PFSK-1 (cell line): ENCODE data around the gene MSRB1.

ENCODE experiments used
- FOXP2 ChIP-seq: optimal IDR thresholded peaks from 2 replicates; pipeline ENCODE3; 2011; ENCODE audit warnings: borderline replicate concordance, control low read depth, inconsistent platforms; ENCODE audit not compliant: insufficient read depth; ENCODE audit errors: extremely low read length, extremely low read depth
- POLR2AphosphoS5 ChIP-seq: IDR thresholded peaks from 2 replicates; pipeline ENCODE4 v1.6.1; 2012; ENCODE audit warnings: low read depth, mild to moderate bottlenecking, control low read depth, low read length, moderate library complexity
- SIN3A ChIP-seq: IDR thresholded peaks from 2 replicates; pipeline ENCODE4 v1.6.1; 2012; ENCODE audit warnings: mild to moderate bottlenecking, low read length, moderate library complexity, borderline replicate concordance; ENCODE audit not compliant: insufficient read depth
- TAF1 ChIP-seq: IDR thresholded peaks from 2 replicates; pipeline ENCODE4 v1.6.1; 2012; ENCODE audit warnings: low read length, control low read depth, borderline replicate concordance; ENCODE audit not compliant: insufficient read depth
- TF ChIP-seq, protein P1 (sequence below), 2 experiments: IDR thresholded peaks; 2 replicates each; pipeline versions ENCODE4 v1.6.1 to v1.8.0; 2011 to 2012; ENCODE audit warnings: low read depth in 2 of 2, low read length in 2 of 2, control low read depth in 1 of 2, inconsistent platforms in 1 of 2, mild to moderate bottlenecking in 1 of 2, moderate library complexity in 1 of 2; ENCODE audit not compliant: insufficient read depth in 1 of 2

DNA sequence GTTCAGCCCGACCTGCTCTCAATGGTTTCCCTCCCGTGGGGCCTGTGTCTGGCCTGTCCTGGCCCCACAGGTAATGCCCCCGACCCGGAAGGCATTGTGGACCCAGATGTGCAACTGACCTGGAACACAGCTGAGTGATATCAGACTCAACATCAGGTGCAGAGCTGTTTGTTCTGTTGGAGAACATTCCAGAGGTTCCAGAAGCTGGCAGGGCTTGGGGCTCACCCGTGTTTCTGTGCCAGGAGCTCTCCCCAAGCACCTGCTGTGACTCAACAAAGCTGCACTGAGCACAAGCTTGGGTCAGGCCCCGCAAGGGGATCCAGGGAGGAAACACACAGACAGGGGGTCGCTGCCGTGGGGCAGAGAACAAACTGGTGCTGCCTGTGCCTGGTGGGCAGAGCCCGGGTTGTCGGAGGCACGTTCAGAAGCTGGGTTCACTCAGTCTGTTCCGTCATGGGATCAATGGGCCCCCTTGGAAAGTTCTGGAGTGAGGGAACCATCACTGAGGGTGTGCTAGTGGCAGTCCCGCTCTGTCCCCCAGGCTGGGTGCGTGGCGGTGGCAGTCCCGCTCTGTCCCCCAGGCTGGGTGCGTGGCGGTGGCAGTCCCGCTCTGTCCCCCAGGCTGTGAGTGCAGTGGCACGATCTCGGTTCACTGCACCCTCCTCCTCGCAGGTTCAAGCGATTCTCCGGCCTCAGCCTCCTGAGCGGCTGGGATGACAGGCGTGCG, 46.9 kb downstream of the MSRB1 start:
- no peak for TF ChIP-seq SIN3A
- TF ChIP-seq FOXP2, result no peak
- TF ChIP-seq POLR2AphosphoS5, result no peak
- TF ChIP-seq TAF1, result no peak
- TF ChIP-seq, protein P1, sequence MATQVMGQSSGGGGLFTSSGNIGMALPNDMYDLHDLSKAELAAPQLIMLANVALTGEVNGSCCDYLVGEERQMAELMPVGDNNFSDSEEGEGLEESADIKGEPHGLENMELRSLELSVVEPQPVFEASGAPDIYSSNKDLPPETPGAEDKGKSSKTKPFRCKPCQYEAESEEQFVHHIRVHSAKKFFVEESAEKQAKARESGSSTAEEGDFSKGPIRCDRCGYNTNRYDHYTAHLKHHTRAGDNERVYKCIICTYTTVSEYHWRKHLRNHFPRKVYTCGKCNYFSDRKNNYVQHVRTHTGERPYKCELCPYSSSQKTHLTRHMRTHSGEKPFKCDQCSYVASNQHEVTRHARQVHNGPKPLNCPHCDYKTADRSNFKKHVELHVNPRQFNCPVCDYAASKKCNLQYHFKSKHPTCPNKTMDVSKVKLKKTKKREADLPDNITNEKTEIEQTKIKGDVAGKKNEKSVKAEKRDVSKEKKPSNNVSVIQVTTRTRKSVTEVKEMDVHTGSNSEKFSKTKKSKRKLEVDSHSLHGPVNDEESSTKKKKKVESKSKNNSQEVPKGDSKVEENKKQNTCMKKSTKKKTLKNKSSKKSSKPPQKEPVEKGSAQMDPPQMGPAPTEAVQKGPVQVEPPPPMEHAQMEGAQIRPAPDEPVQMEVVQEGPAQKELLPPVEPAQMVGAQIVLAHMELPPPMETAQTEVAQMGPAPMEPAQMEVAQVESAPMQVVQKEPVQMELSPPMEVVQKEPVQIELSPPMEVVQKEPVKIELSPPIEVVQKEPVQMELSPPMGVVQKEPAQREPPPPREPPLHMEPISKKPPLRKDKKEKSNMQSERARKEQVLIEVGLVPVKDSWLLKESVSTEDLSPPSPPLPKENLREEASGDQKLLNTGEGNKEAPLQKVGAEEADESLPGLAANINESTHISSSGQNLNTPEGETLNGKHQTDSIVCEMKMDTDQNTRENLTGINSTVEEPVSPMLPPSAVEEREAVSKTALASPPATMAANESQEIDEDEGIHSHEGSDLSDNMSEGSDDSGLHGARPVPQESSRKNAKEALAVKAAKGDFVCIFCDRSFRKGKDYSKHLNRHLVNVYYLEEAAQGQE (IDR thresholded peaks at IDR 0.05; ENCODE audit: insufficient read depth in 1 of 2, low read depth in 2 of 2, low read length in 2 of 2), result no peak
